AG20443 (cell line): Measurements from ENCODE around the gene WBP2.

Experiments
- DNase-seq: peaks from one replicate; pipeline ENCODE4 v3.0.0; 2012; ENCODE audit warnings: low spot score, mixed read lengths

WBP2 gene

DNA sequence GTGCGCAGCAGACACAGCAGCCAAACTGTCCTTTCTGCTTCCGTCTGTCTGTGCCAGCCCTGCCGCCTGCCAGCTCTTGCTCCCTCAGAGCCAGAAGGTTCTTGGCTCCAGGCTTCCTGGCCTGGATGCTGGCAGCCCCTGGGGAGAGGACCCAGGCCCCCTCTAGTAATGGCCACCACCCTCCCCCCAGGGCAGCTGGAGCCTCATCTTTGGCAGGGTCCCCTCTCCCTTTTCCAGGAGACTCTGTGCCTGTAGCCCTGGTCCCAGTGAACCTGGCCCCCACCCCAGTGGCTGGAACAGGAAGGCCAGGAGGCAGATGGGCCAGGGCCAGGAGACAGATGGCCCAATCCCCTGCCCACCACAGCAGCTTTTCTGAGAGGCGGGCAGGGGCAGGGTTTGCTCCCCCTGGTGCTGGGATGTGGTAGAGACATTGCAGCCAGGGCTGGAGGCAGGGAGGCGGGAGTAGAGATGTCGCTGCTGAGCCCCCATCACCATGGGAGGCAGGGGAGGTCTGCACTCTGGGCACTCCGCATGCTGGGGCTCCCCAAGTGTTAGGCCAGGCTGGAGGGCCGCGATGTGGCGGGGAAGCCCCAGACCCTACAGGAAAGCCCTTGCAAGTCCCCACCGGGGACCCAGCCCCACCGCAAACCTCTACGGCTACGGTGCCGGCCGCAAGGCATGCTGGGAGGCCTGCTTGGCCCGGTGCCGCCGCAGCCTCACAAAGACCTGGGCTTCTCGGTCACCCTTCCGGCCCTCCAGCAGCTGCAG, 27.6 kb downstream of the WBP2 start:
- peak; percentile 89 for DNase-seq

DNA sequence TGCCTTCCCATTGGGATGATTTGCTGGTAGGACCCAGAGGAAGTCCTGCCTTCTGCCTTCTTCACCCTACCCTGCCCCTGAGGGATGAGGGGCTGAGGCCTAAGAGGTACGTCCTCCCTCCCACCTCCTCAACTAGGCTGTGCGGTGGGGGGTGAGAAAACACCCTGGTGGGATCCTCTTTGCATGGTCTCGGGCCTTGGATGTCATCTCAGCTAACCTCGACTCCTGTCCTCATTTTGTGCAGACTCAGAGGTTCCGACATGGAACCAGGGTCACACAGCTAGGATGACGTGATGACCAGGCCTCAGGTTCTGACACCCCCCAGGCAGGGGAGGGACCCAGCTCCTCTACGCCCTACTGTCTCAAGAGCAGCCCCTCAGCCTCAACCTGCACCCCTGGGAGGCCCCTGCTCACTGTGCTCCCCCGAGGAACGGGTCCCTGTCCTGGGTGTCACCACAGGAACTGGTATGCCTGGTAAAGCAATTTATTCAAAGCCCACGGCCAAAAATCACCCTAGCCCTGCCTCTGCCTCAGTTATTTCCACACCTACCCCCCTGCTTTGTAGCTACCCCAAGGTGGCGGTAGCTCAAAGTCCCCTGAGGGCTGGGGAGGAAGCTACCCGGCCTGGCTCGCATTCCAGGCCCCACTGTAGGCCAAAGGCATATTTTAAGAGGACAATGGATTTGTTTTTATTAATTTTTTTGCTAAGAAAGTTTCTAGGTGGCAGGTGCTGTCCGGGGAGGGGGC, 28.4 kb downstream of the WBP2 start:
- no peak for DNase-seq

DNA sequence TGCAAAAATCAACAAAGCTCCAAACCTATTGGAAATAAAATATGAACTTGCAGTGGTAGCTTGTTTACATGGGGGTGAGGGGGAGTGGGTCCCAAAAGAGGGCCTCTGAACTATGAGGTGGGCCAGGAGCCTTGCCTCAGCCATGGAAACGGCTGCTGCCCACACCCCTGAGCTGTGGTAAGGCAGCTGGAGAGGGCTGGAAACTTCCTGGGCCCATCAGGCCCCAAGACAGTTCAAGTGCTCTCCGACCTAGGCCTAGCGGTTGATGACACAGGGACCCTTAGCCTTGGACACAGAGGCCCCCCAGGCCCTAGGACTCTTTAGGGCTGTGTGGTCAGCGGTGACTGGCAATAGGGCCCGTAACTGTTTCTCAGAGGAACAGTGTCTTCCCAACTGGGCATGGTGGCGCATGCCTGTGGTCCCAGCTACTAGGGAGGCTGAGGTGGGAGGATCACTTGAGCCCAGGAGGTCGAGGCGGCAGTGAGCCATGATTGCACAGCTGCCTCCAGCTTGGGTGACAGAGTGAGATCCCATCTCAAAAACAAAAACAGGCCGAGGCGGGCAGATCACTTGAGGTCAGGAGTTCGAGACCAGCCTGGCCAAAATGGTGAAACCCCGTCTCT, 29.3 kb downstream of the WBP2 start:
- DNase-seq = no peak

DNA sequence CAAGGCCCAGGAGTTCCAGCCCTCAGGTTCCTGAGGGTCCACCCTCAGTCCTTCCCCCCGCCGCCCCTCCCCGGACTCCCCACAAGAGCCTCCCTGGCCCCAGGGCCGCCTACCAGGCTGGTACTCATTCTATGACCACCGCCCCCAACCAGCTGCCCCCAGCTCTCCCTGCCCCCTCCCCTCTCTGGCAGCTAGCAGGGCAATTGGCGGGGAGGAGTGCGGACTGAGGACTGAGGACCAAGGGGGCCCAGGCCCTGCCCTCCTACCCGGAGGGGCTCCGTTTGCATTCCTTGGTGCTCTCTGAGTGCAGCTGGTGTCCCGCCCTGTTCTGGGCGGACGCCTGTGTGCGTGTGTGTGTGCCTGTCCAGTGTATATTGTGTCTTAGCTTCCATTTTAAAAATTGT, 30.0 kb downstream of the WBP2 start:
- no peak for DNase-seq

DNA sequence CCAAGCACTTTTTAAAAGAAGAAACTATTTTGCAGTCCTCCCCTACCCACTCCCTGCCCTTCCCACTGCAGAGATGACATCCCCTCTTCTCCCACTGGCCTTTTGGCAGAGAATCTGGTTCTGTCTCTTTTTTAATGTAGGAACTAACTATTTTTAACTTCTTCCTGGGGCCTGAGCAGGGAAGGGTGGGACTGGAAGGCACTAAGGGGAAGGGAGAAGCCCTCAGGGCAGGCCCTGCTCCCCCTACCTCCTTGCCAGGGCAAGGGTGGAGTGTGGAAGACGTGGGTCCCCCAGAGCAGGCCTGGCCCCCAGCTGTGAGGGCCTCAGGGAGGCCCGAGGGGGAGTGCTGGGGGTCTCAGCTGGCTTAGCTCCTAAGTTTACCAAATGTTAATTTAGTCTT, 30.5 kb downstream of the WBP2 start:
- no peak for DNase-seq

DNA sequence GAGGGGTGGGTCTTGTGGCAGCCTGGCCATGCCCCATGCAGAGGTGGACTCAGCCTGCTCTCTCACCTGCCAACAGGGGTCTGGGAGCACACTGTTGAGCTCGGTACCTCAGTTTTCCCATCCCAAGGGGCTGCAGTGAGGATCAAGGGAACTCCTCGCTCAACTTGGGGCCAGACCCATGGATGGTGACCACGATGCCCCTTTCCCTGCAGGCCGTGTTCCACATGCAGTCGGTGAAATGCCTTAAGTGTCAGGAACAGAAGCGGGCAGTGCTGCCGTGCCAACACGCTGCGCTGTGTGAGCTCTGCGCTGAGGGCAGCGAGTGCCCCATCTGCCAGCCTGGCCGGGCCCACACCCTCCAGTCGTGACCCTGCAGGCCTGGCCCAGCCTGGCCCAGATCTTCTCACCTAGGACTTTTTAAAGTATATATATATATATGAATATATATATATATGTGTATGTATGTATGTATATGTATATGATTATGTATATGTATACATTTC, 31.0 kb downstream of the WBP2 start:
- no peak for DNase-seq

DNA sequence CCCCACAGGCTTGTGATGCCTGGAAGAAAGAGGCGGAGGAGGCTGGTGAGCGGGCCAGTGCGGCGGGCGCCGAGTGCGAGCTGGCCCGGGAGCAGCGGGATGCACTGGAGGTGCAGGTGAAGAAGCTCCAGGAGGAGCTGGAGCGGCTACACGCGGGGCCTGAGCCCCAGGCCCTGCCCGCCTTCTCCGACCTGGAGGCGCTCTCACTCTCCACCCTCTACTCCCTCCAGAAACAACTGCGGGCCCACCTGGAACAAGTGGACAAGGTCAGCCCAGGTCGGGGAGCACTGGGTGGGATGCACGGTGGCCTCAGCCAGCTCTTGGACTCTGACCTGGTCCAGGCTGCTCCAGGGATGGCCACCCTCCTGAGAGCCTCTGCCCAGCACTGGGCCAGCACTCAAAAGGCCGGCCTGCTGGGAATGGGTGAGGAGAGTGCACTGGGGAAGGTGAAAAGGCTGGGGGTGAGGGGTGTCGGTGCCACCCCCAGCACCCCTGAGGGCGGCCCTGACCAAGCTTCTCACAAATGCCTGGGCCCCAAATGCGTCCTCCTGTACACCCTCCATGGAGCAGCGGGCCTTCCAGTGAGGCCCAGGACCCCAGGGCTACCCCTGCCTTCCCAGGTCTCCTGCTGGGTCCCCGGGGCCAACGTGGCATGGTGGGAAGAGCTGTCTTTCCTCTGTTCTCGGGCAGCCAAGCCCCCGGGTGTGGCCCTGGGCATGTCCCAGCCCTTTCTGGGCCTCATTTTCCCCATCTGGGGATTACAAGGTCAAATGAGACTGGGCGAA, 31.7 kb downstream of the WBP2 start:
- no peak for DNase-seq

DNA sequence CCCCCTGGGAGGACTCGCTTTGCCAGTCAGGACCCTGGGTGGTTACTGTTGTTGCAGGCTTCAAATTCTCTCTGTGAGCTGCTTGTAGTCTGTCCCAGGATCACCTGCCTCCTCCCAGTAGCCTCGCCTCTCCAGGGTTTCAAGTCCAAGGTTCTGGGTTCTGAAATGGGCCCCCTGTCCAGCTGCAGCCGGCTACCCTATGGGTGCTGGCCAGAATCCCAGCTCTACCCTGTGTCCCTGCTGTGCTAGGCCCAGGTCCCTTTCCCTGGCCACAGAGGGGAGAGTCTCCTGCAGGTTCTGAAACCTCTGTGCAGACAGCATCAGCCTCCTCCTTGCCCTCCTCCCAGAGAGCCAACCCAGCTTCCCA, 32.4 kb downstream of the WBP2 start:
- DNase-seq = no peak

DNA sequence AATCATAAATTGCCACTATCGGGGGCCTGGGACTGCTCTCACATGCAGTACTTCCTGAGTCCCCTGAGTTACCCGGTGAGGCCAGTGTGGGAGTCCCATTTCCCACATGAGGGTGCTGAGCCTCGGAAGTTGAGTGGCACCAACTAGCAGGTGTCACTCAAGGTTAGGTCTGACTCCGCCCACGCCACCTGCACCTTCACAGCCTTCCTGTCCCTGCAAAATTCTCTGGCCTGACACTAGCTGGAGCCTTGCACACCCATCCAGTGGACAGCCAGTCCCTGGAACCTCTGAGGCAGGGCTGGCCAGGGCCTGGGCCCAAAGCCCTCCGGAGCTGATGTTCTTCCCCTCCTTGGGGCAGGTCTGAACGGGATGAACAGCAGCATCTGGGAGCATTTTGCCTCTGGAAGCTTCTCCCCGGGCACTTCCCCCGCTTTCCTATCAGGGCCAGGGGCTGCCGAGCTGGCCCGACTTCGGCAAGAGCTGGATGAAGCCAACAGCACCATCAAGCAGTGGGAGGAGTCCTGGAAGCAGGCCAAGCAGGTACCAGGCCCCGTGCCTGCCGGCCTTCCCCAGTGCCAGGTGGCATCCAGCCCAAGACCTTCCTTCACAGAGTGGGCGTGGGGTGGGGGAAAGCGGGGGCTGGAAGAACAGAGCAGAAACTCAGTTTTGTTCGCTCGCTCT, 32.9 kb downstream of the WBP2 start:
- DNase-seq = no peak

DNA sequence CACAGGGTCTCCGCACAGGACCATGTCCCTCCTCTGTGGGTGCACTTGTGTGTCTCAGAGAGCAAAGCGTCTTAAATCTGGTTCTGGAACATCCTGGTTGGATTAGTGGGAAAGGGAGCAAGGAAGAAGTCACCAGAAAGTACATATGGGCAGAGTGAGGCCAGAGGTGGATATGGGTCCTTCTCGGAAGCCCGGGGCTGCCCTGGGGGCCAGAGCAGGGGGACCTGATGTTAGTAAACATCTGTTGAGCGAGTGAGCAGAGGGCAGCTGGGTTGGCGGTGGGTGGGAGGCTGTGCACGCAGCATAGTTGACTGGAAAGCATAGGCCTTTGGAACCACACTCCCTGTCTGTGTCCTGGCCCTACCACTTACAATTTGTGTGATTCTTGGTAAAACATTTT, 33.6 kb downstream of the WBP2 start:
- no peak for DNase-seq

DNA sequence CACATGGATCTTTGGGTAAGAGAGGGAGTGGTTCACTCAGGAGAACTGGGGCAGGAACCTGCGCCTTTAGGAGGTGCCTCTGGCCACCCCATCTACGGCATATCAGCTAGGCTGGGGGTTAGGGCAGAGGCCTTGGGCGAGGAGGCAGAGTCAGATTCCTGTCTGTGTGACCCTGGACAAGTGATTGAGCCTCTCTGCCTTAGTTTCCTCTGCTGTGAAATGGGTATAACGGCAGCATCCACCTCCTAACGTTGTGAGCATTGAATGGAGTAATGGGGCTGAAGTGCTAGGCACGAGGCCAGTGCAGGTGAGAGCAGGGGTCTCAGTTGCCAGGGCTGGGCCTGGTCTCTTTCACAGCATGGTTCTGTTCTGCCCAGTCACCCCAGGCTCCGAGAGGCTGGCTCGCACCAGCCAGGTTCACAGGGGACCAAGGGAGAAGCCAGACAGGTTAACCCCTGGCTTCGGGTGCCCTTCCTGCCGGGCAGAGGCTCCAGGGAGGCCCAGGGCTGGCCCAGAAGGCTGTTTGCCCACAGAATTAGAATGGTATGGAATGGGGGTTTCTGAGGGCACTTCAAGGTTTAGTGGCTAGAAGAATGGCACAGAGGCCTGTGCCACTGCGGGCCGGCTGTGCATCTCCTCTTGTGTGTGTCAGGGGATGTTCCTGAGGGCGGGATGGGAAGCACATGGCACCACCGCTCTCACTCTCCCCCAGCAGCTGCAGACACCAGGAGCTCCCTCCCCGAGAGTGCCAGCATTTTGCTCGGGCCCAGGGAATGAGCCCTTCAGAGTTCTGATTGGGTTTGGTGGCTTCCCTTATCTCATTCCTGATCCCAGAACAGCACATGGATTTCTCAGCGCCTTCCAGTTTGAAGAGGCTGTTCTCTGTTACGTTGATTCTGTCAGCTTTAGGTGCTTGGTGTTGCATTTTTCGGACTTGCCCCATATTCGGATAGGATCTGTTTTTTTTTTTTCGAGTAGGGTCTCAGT, 34.7 kb downstream of the WBP2 start:
- DNase-seq = no peak

DNA sequence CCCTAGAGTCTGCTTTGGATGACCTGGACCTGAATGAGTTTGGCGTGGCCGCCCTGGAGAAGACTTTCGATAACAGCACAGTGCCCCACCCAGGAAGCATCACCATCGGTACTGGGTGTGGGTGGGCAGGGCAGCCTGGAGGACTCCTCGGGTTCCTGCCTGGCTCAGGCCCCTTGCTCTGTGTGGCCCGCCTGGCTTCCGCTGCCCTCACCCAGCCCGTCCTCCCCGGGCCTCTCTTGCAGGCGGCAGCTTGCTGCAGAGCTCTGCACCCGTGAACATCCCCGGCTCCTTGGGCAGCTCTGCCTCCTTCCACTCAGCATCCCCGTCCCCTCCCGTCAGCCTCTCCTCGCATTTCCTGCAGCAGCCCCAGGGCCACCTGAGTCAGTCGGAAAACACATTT, 35.5 kb downstream of the WBP2 start:
- no peak for DNase-seq

DNA sequence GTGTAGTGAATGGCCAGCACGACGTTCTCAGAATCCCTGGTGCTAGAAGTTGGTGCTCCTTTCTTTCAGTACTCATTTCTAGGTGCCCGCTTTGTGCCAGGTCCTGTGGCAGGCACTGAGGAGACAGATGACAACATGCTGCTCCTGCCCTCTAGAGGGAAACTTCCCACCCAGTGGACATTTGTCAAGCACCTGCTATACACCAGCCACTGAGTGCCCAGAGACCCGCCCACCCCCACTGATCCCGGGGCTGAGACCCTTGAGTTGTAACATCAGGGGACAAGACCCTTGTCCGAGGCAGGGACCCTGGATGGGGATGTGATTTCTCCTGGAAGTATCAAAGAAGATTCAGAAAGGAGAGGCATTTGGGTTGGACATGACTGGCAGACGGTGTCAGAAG, 36.0 kb downstream of the WBP2 start:
- no peak for DNase-seq

DNA sequence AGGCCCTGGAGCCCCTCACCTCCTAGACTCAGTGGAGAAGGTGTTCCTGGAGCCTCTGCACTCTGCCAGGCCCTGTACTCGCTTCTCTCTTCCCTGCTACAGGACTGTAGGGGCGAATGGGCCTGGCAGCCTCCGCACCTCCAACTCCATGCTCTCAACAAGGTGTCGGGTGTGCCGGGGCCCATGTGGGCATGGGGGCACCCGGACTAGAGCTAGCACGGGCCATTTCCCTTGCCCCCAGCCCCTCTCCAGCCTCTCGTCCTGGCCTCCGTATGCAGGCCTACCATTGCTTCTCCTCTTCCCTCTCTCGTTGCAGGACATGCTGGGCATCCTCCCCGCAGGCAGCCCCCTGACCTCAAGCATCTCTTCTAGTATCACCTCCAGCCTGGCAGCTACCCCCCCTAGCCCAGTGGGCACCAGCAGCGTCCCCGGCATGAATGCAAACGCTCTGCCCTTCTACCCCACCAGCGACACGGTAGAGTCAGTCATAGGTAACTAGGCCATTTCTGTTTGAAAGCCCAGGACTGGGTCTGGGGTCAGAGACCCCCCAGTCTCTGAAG, 36.7 kb downstream of the WBP2 start:
- DNase-seq = no peak

DNA sequence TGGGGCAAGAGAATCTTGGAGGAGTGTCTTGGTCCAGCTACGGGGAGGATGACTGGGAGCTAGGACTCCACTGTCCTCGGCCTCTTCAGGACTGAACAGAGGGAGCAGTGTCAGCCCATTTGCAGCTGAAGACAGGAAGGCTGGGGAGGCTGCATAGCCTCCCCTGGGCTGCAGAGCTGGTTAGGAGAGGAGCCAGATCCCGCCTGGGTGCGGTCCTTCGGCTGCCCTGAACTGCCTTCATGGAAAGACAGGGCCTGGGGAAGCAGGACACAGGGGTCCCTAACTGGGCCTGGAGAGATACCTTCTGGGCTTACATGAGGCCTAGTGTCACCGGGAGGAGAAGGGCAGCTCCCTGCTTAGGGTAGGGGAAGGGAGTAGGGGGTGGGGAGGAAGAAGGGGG, 37.6 kb downstream of the WBP2 start:
- DNase-seq = no peak

DNA sequence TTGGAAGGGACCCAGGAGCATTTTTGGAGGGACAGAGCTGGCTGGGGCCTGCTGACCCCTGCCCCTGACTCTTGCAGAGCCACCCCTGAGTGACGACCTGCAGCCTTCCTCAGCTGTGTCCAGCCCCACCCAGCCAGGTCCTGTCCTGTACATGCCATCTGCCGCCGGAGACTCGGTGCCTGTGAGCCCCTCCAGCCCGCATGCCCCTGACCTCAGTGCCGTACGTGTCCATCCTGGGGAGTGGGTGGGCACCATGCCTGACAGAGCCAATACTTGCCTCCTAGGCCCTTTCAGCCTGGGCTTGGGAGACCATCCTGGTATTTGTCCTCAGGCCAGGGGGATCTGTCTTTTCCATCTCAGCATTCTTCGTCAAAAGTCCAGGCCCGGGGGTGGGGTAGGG, 38.4 kb downstream of the WBP2 start:
- no peak for DNase-seq

DNA sequence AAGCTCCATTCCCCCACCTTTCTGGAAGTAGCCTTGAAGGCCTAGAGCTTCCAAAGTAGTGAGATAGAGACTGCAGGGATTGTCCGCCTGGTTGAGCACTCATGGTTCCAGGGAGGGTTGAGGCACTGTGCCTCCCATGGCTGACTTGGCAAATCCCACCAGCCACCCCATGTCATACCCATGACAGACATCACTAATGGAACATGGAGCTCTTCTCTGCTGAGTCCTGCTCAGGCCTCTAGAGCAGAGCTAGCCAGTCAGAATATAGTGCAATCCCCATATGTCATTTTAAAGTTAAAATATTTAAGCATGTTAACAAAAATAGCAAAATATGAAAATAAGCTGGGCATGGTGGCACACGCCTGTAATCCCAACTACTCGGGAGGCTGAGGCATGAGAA, 39.7 kb downstream of the WBP2 start:
- DNase-seq = no peak

DNA sequence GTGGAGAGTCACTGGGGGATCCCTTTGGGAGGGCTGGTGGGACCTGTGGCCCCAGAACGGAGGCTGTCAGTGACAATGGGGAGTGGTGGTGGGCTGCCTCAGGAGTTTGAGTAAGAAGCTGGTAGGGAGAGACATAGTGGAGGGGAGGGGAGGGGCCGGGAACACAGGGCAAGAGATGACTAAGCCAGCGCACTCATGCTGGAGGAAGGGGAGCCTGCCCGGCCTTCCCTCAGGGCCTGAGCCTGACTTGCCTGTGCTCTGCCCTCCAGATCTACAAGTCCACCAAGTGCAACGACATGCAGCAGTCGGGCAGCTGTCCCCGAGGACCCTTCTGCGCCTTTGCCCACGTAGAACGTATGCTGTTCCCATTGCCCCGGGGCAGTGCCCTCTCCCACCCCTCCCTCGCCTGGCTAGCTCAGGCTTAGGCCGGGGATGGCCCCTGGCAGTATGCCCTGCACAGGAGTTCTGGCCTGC, 40.2 kb downstream of the WBP2 start:
- DNase-seq = peak; percentile 84

DNA sequence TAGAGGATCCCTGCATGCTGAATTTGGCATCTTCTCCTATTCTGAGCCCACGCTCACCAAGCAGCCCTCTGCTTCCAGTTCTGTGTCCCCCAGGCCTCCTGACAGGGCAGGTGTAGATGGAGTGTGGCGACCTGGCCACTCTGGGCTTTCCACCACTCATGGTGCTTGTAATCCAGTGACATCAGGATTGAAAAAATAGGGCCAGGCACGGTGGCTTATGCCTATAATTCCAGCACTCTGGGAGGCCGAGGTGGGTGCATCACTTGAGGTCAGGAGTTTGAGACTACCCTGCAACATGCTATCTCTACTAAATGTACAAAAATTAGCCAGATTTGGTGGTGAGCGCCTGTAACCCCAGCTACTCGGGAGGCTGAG, 41.1 kb downstream of the WBP2 start:
- DNase-seq = no peak
